IMR-90 (cell line): ENCODE results near the gene FAT1. TPM values are rescaled to one million over a fixed set of nuclear protein-coding genes. Genes with fewer than 3 reads are reported as not detected.

Source experiments
- ATAC-seq: fragments of 200-7000 bp; cut with Tn5 transposase; 2 replicates; pipeline ENCODE4 v1.9.1; 2020; ENCODE audit warnings: low read depth, mild to moderate bottlenecking, moderate library complexity
- BruUV-seq: library from RNA; stranded (reverse); fragments of 400-500 nt; replicated peaks from 2 replicates; lab custom pipeline; 2021; lab: Mats Ljungman, UMichigan
- CTCF ChIA-PET: fragments of 300-600 bp; formaldehyde crosslinking; extraction: SDS; loops from one replicate; lab custom pipeline; 2021; ENCODE audit warnings: antibody characterized with exemption; lab: Yijun Ruan, JAX
- POLR2A ChIA-PET: fragments of 300-600 bp; sonication (Branson Sonifier 250); formaldehyde crosslinking; loops from one replicate; lab custom pipeline; 2022; ENCODE audit warnings: antibody characterized with exemption; ENCODE audit not compliant: unreplicated experiment; lab: Charles Lee
- DNase-seq: peaks from one replicate; pipeline ENCODE4 v3.0.0; 2013
- H2AFZ ChIP-seq: replicated peaks from 2 replicates; pipeline ENCODE3; 2013; ENCODE audit warnings: low read length, mild to moderate bottlenecking; ENCODE audit not compliant: poor library complexity
- H2AK5ac ChIP-seq: 2 replicates; pipeline ENCODE4 v1.6.1; 2013; ENCODE audit warnings: low read depth, low read length, inconsistent platforms
- H2AK9ac ChIP-seq: replicated peaks from 2 replicates; pipeline ENCODE3; 2013; ENCODE audit warnings: mild to moderate bottlenecking, low read depth, low read length, moderate library complexity; ENCODE audit not compliant: poor library complexity
- H2BK120ac ChIP-seq: 2 replicates; pipeline ENCODE4 v1.6.1; 2013; ENCODE audit warnings: low read depth, low read length, inconsistent platforms
- H2BK15ac ChIP-seq: 3 replicates; pipeline ENCODE4 v1.6.1; 2013; ENCODE audit warnings: low read depth, low read length, inconsistent platforms
- H2BK20ac ChIP-seq: 2 replicates; pipeline ENCODE4 v1.6.1; 2013; ENCODE audit warnings: low read depth, mild to moderate bottlenecking, inconsistent platforms, low read length, moderate library complexity
- H2BK5ac ChIP-seq: 2 replicates; pipeline ENCODE4 v1.6.1; 2013; ENCODE audit warnings: mild to moderate bottlenecking, low read depth, low read length, inconsistent platforms; ENCODE audit not compliant: poor library complexity, severe bottlenecking
- H3K14ac ChIP-seq: replicated peaks from 2 replicates; pipeline ENCODE4 v1.6.1; 2013; ENCODE audit warnings: low read depth, low read length, inconsistent platforms
- H3K18ac ChIP-seq: 2 replicates; pipeline ENCODE4 v1.6.1; 2013; ENCODE audit warnings: low read depth, low read length, control low read depth
- H3K23ac ChIP-seq: 2 replicates; pipeline ENCODE4 v1.6.1; 2013; ENCODE audit warnings: low read depth, low read length, inconsistent platforms
- H3K27ac ChIP-seq: 2 replicates; pipeline ENCODE4 v1.5.1; 2013; ENCODE audit warnings: mild to moderate bottlenecking, control low read depth, low read length; ENCODE audit not compliant: insufficient read depth
- H3K27me3 ChIP-seq: 2 replicates; pipeline ENCODE4 v1.6.1; 2013; ENCODE audit warnings: low read length; ENCODE audit not compliant: control insufficient read depth, insufficient read depth
- H3K36me3 ChIP-seq: 2 replicates; pipeline ENCODE4 v1.6.1; 2013; ENCODE audit warnings: low read length, mixed read lengths; ENCODE audit not compliant: control insufficient read depth, insufficient read depth
- H3K4ac ChIP-seq: 2 replicates; pipeline ENCODE4 v1.6.1; 2013; ENCODE audit warnings: low read depth, low read length, inconsistent platforms
- H3K4me1 ChIP-seq: 2 replicates; pipeline ENCODE4 v1.6.1; 2013; ENCODE audit warnings: low read length, mixed read lengths; ENCODE audit not compliant: control insufficient read depth, insufficient read depth
- H3K4me2 ChIP-seq: 2 replicates; pipeline ENCODE4 v1.6.1; 2013; ENCODE audit warnings: low read depth, mild to moderate bottlenecking, control low read depth, low read length, moderate library complexity
- H3K4me3 ChIP-seq: 2 replicates; pipeline ENCODE4 v1.5.1; 2013; ENCODE audit warnings: low read depth, mild to moderate bottlenecking, control low read depth, low read length, moderate library complexity; ENCODE audit not compliant: insufficient read depth
- H3K56ac ChIP-seq: 2 replicates; pipeline ENCODE4 v1.6.1; 2013; ENCODE audit warnings: low read length, inconsistent platforms; ENCODE audit not compliant: insufficient read depth; ENCODE audit errors: extremely low read depth
- H3K79me1 ChIP-seq, 2 experiments: 2 replicates each; pipeline ENCODE4 v1.6.1; 2013; ENCODE audit warnings: low read length in 2 of 2, inconsistent platforms in 1 of 2, low read depth in 1 of 2
- H3K9ac ChIP-seq: 2 replicates; pipeline ENCODE4 v1.6.1; 2013; ENCODE audit warnings: low read depth, low read length, control low read depth
- H3K9me1 ChIP-seq: 2 replicates; pipeline ENCODE4 v1.6.1; 2013; ENCODE audit warnings: low read length, inconsistent platforms; ENCODE audit not compliant: insufficient read depth
- H3K9me3 ChIP-seq: 2 replicates; pipeline ENCODE4 v1.6.1; 2013; ENCODE audit warnings: low read length; ENCODE audit not compliant: control insufficient read depth, insufficient read depth
- H4K20me1 ChIP-seq: 2 replicates; pipeline ENCODE4 v1.6.1; 2013; ENCODE audit warnings: low read length, inconsistent platforms; ENCODE audit not compliant: insufficient read depth
- H4K5ac ChIP-seq: 2 replicates; pipeline ENCODE4 v1.6.1; 2013; ENCODE audit warnings: mild to moderate bottlenecking, low read depth, low read length, control low read depth
- H4K8ac ChIP-seq, 2 experiments: 2 replicates each; pipeline ENCODE4 v1.6.1; 2013; ENCODE audit warnings: low read depth in 2 of 2, low read length in 2 of 2, control low read depth in 1 of 2, inconsistent platforms in 1 of 2
- H4K91ac ChIP-seq: 2 replicates; pipeline ENCODE4 v1.6.1; 2013; ENCODE audit warnings: low read depth, low read length, inconsistent platforms; ENCODE audit not compliant: insufficient read depth
- BHLHE40 ChIP-seq: fragments of 150-350 bp; IDR thresholded peaks from 2 replicates; pipeline ENCODE4 v1.6.1; 2016; ENCODE audit warnings: mild to moderate bottlenecking, low read depth, low read length
- CEBPB ChIP-seq: IDR thresholded peaks from 2 replicates; pipeline ENCODE4 v1.6.1; 2012; ENCODE audit warnings: low read depth, low read length, improper control_type of control experiment
- CHD1 ChIP-seq: IDR thresholded peaks from 2 replicates; pipeline ENCODE4 v1.6.1; 2012; ENCODE audit warnings: low read depth, low read length, improper control_type of control experiment
- CTCF ChIP-seq: conservative IDR thresholded peaks from 2 replicates; pipeline ENCODE4 v1.5.1; 2012; ENCODE audit warnings: mild to moderate bottlenecking, low read depth, low read length, improper control_type of control experiment
- ELK1 ChIP-seq: fragments of 150-350 bp; IDR thresholded peaks from 2 replicates; pipeline ENCODE4 v1.6.1; 2016; ENCODE audit warnings: low read depth, mild to moderate bottlenecking, low read length, moderate library complexity, borderline replicate concordance
- FOS ChIP-seq: fragments of 150-350 bp; IDR thresholded peaks from 2 replicates; pipeline ENCODE4 v1.6.1; 2016; ENCODE audit warnings: low read depth, low read length
- MAFK ChIP-seq: IDR thresholded peaks from 2 replicates; pipeline ENCODE4 v1.6.1; 2012; ENCODE audit warnings: low read depth, low read length, improper control_type of control experiment
- MAZ ChIP-seq: IDR thresholded peaks from 2 replicates; pipeline ENCODE4 v1.6.1; 2012; ENCODE audit warnings: low read depth, mild to moderate bottlenecking, low read length, improper control_type of control experiment, moderate library complexity, borderline replicate concordance
- MXI1 ChIP-seq: IDR thresholded peaks from 2 replicates; pipeline ENCODE4 v1.6.1; 2012; ENCODE audit warnings: low read depth, mild to moderate bottlenecking, low read length, moderate library complexity, borderline replicate concordance
- NFE2L2 ChIP-seq: fragments of 150-350 bp; IDR thresholded peaks from 2 replicates; pipeline ENCODE4 v1.6.1; 2016; ENCODE audit warnings: low read depth, mild to moderate bottlenecking, low read length
- RAD21 ChIP-seq: IDR thresholded peaks from 2 replicates; pipeline ENCODE4 v1.6.1; 2012; ENCODE audit warnings: low read length, improper control_type of control experiment
- RCOR1 ChIP-seq: IDR thresholded peaks from 2 replicates; pipeline ENCODE4 v1.6.1; 2012; ENCODE audit warnings: mild to moderate bottlenecking, low read length, improper control_type of control experiment; ENCODE audit not compliant: insufficient replicate concordance
- RFX5 ChIP-seq: IDR thresholded peaks from 2 replicates; pipeline ENCODE4 v1.8.0; 2012; ENCODE audit warnings: low read depth, mild to moderate bottlenecking, low read length, moderate library complexity
- SMC3 ChIP-seq: fragments of 150-350 bp; IDR thresholded peaks from 2 replicates; pipeline ENCODE4 v1.6.1; 2016; ENCODE audit warnings: low read depth, mild to moderate bottlenecking, antibody characterized with exemption, low read length, moderate library complexity
- WGBS, 2 experiments: methylation state at CpG; one replicate each; pipeline versions ENCODE4 v1.1.5 to v1.1.7; 2013; ENCODE audit warnings: missing lambda C conversion rate in 2 of 2; ENCODE audit not compliant: insufficient read length in 1 of 2; ENCODE audit errors: extremely low coverage in 2 of 2; 5-methylcytosine and 5-hydroxymethylcytosine counted together
- dilution Hi-C: fragments of 300-500 bp; cut with HindIII; formaldehyde crosslinking; loops from one replicate; pipeline ENCODE4 v1.14.3; 2018; ENCODE audit warnings: low sequenced_read_pairs; ENCODE audit not compliant: unreplicated experiment
- in situ Hi-C: fragments of 300-500 bp; cut with MboI; formaldehyde crosslinking; loops from 3 replicates; pipeline ENCODE4 v1.14.3; 2019; ENCODE audit warnings: low sequenced_read_pairs, inconsistent platforms, mixed read lengths
- intact Hi-C: fragments of 100-400 bp; cut with micrococcal nuclease; formaldehyde crosslinking; loops from 2 replicates; pipeline ENCODE4 v1.10.0; 2022
- polyA plus RNA-seq, 3 experiments: library from polyadenylated mRNA; depleted of rRNA; stranded (reverse); fragments of >200 nt; gene quantifications; 2 replicates each; pipeline ENCODE4 v1.2.3, GENCODE V29; 2012; ENCODE audit warnings: low replicate concordance in 1 of 3
- total RNA-seq: library from RNA; depleted of rRNA; stranded (reverse); fragments of >200 nt; gene quantifications from 2 replicates; pipeline ENCODE4 v1.2.3, GENCODE V29; 2012

FAT1 gene
- total and polyA plus RNA-seq, 2 of the 4 experiments (the other 2 are of a cell fraction), result 156 to 519 TPM

- no peak for ATAC-seq
- H3K4me2 ChIP-seq, result no peak overlapping the region
- H2BK120ac ChIP-seq, result peak overlapping the region; percentile 80
- peaks cover 57% of the 10 kb centered on the region for H4K20me1 ChIP-seq
- H3K23ac ChIP-seq, result peak overlapping the region; percentile 62
- H3K4me1 ChIP-seq, result peaks cover 16% of the 10 kb centered on the region
- POLR2A ChIA-PET, result no interaction called here
- no peaks in the 10 kb centered on the region for H3K9me3 ChIP-seq
- peaks cover 35% of the 10 kb centered on the region for H3K9me1 ChIP-seq
- H3K4ac ChIP-seq, result peak overlapping the region; percentile 90
- H3K36me3 ChIP-seq, result peaks cover 60% of the 10 kb centered on the region
- no peak overlapping the region for H3K9ac ChIP-seq
- dilution Hi-C loops (no loop called here), in situ Hi-C loops (no loop called here), intact Hi-C loops (loop anchor here (1.0 kb wide), 1 partner anchor 101 kb away; no protein-coding TSS in a partner anchor)
- H4K5ac ChIP-seq, result no peak overlapping the region; the same call in 1 of the 2 replicates
- no peaks in the 10 kb centered on the region for H3K27me3 ChIP-seq
- H3K27ac ChIP-seq, result peak overlapping the region; percentile 66
- peak overlapping the region; percentile 3 for H2AK9ac ChIP-seq
- no peak overlapping the region for H2AFZ ChIP-seq
- CTCF ChIA-PET, result interaction anchor here (0.9 kb wide), 1 partner anchor 17 kb away, joined by 3 read pairs; no protein-coding TSS in a partner anchor
- DNase-seq, result peak; percentile 55
- no TSS peak for BruUV-seq
- H3K79me1 ChIP-seq, result peaks cover 46 to 77% of the 10 kb centered on the region in 2 experiments
- peak overlapping the region; percentile 86 for H2BK5ac ChIP-seq
- WGBS, 2 experiments, result 89% methylated on average over 9 of the region's 9 CpGs; no CpG with 5 or more reads in 1 of the 2 experiments
- no peak overlapping the region for H3K4me3 ChIP-seq
- H3K18ac ChIP-seq, result peak overlapping the region; percentile 48
- H2AK5ac ChIP-seq, result peak overlapping the region; percentile 79
- peak overlapping the region; percentile 22; the same call in 2 of the 3 replicates for H2BK15ac ChIP-seq
- H3K14ac ChIP-seq, result peak overlapping the region; percentile 62
- peak overlapping the region; percentile 81 for H4K91ac ChIP-seq
- H3K56ac ChIP-seq, result peak overlapping the region; percentile 13
- H4K8ac ChIP-seq, result peak overlapping the region; percentile 69; a peak in 3 of 4 replicates
- peak overlapping the region; percentile 77 for H2BK20ac ChIP-seq
- no peak for TF ChIP-seq ELK1
- no peak for TF ChIP-seq CEBPB
- TF ChIP-seq MXI1, result no peak
- no peak for TF ChIP-seq MAZ
- no peak for TF ChIP-seq MAFK
- TF ChIP-seq BHLHE40, result no peak
- no peak for TF ChIP-seq CHD1
- TF ChIP-seq CTCF, result no peak
- TF ChIP-seq RFX5, result no peak
- no peak for TF ChIP-seq RCOR1
- no peak for TF ChIP-seq FOS
- no peak for TF ChIP-seq NFE2L2
- TF ChIP-seq RAD21, result no peak
- TF ChIP-seq SMC3, result no peak
Observed at GRCh38 chr4:186622788-186623464, 100.7 kb downstream of the FAT1 start.
